SK-N-SH treated with all-trans-retinoic acid at 6 μM for 48 hours (cell line): ENCODE results near the gene KRTAP10-7.

Experiments used
- ATAC-seq: fragments of 200-7000 bp; cut with Tn5 transposase; 3 replicates; pipeline ENCODE4 v1.9.1; 2020; ENCODE audit warnings: mild to moderate bottlenecking, moderate library complexity
- ARNTL ChIP-seq: fragments of 450-650 bp; formaldehyde crosslinking; IDR thresholded peaks from 2 replicates; pipeline ENCODE4 v1.5.0; 2020; ENCODE audit warnings: low read depth, mild to moderate bottlenecking, moderate library complexity, borderline replicate concordance
- BACH2 ChIP-seq: fragments of 250-450 bp; sonication (Bioruptor Pico); IDR thresholded peaks from 2 replicates; pipeline ENCODE4 v1.9.0; 2021; ENCODE audit warnings: mild to moderate bottlenecking, borderline replicate concordance
- GLIS3 ChIP-seq: fragments of 250-450 bp; sonication (Bioruptor Pico); IDR thresholded peaks from 2 replicates; pipeline ENCODE4 v1.5.0; 2020; ENCODE audit warnings: mild to moderate bottlenecking, moderate library complexity
- OSR1 ChIP-seq: fragments of 250-450 bp; sonication (Bioruptor Pico); IDR thresholded peaks from 2 replicates; pipeline ENCODE4 v1.8.0; 2022; ENCODE audit warnings: moderate library complexity, mild to moderate bottlenecking, inconsistent platforms
- PATZ1 ChIP-seq: fragments of 250-450 bp; sonication (Bioruptor Pico); IDR thresholded peaks from 2 replicates; pipeline ENCODE4 v1.8.0; 2020; ENCODE audit warnings: mild to moderate bottlenecking, moderate library complexity, borderline replicate concordance
- POU6F1 ChIP-seq: fragments of 250-450 bp; sonication (Bioruptor Pico); IDR thresholded peaks from 2 replicates; pipeline ENCODE4 v1.8.0; 2021; ENCODE audit warnings: low read depth, mild to moderate bottlenecking, moderate library complexity, borderline replicate concordance
- PPARA ChIP-seq: fragments of 250-450 bp; sonication (Bioruptor Pico); IDR thresholded peaks from 2 replicates; pipeline ENCODE4 v1.5.0; 2020; ENCODE audit warnings: mild to moderate bottlenecking, borderline replicate concordance
- RARB ChIP-seq: fragments of 250-450 bp; sonication (Bioruptor Pico); IDR thresholded peaks from 2 replicates; pipeline ENCODE4 v1.8.0; 2021; ENCODE audit warnings: mild to moderate bottlenecking, moderate library complexity
- SNAI2 ChIP-seq: fragments of 250-450 bp; sonication (Bioruptor Pico); IDR thresholded peaks from 2 replicates; pipeline ENCODE4 v1.5.0; 2020; ENCODE audit warnings: mild to moderate bottlenecking, moderate library complexity
- TCF4 ChIP-seq: fragments of 250-450 bp; sonication (Bioruptor Pico); IDR thresholded peaks from 2 replicates; pipeline ENCODE4 v1.8.0; 2021; ENCODE audit warnings: mild to moderate bottlenecking, moderate library complexity, borderline replicate concordance
- TOX ChIP-seq: fragments of 250-450 bp; sonication (Bioruptor Pico); IDR thresholded peaks from 2 replicates; pipeline ENCODE4 v1.8.0; 2021; ENCODE audit warnings: mild to moderate bottlenecking, moderate library complexity, borderline replicate concordance
- ZFP3 ChIP-seq: fragments of 250-450 bp; sonication (Bioruptor Pico); IDR thresholded peaks from 2 replicates; pipeline ENCODE4 v1.5.0; 2020; ENCODE audit warnings: mild to moderate bottlenecking, moderate library complexity
- ZFP30 ChIP-seq: fragments of 450-650 bp; formaldehyde crosslinking; IDR thresholded peaks from 2 replicates; pipeline ENCODE4 v1.5.0; 2022; ENCODE audit warnings: mild to moderate bottlenecking, moderate library complexity
- ZNF565 ChIP-seq: fragments of 450-650 bp; formaldehyde crosslinking; conservative IDR thresholded peaks from 2 replicates; pipeline ENCODE4 v1.5.0; 2020; ENCODE audit warnings: low read depth, mild to moderate bottlenecking, moderate library complexity
- ZNF70 ChIP-seq: fragments of 450-650 bp; formaldehyde crosslinking; IDR thresholded peaks from 2 replicates; pipeline ENCODE4 v1.5.0; 2020; ENCODE audit warnings: mild to moderate bottlenecking, moderate library complexity
- ZNF8 ChIP-seq: fragments of 450-650 bp; formaldehyde crosslinking; IDR thresholded peaks from 2 replicates; pipeline ENCODE4 v1.5.0; 2020; ENCODE audit warnings: mild to moderate bottlenecking, moderate library complexity
- TF ChIP-seq, protein P1 (sequence below): fragments of 250-450 bp; sonication (Bioruptor Pico); IDR thresholded peaks from 2 replicates; pipeline ENCODE4 v1.5.0; 2020; ENCODE audit warnings: mild to moderate bottlenecking, moderate library complexity

Gene KRTAP10-7

GRCh38 chr21:44613386-44614155 lies 13.2 kb downstream of the KRTAP10-7 start (continued):
- no peak for TF ChIP-seq RARB (CRISPR knock-in tag)

- no peak for ATAC-seq
These were observed 13.8 kb downstream of the KRTAP10-7 start for GRCh38 chr21:44614161-44614631.

DNA sequence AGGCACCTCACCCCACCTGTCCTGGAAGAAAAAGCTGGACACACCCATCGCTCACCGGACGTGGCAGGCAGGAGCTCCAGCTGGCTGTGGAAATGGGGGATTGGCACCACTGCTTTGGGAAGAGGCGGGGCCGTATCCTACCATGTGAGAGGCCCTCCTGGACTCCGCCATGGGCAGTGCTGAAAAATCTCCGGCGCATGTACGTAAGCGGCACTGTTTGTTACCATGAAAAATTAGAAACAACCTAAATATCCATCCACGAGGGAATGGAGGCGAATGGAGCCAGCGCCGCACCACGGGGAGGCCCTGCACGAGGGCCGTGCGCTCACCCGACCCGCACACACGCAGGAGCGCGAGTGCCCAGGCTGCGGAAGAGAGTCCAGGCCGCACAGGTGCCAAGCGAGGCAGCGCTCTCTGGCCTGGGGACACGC lies 14.6 kb downstream of the KRTAP10-7 start:
- ATAC-seq: no peak
- TF ChIP-seq ZNF565: no peak

More at GRCh38 chr21:44614161-44614631, 13.8 kb downstream of the KRTAP10-7 start:
- TF ChIP-seq PPARA (CRISPR knock-in tag): no peak
- TF ChIP-seq POU6F1 (CRISPR knock-in tag): no peak
- TF ChIP-seq ARNTL (CRISPR knock-in tag): no peak
- no peak for TF ChIP-seq ZNF70 (CRISPR knock-in tag)
- TF ChIP-seq, all 23 proteins: peak for 0

GRCh38 chr21:44615466-44615865 lies 15.1 kb downstream of the KRTAP10-7 start:
- TF ChIP-seq ZNF565 (no peak), ZFP30 (CRISPR knock-in tag) (no peak), ZFP3 (no peak), GLIS3 (no peak), SNAI2 (CRISPR knock-in tag) (no peak), TOX (CRISPR knock-in tag) (no peak), BACH2 (CRISPR knock-in tag) (no peak), PATZ1 (CRISPR knock-in tag) (no peak), OSR1 (no peak), TCF4 (CRISPR knock-in tag) (no peak), POU6F1 (CRISPR knock-in tag) (no peak), ZNF8 (CRISPR knock-in tag) (no peak), RARB (CRISPR knock-in tag) (no peak), ZNF70 (CRISPR knock-in tag) (no peak), PPARA (CRISPR knock-in tag) (no peak), ARNTL (CRISPR knock-in tag) (no peak)
- TF ChIP-seq, protein P1, sequence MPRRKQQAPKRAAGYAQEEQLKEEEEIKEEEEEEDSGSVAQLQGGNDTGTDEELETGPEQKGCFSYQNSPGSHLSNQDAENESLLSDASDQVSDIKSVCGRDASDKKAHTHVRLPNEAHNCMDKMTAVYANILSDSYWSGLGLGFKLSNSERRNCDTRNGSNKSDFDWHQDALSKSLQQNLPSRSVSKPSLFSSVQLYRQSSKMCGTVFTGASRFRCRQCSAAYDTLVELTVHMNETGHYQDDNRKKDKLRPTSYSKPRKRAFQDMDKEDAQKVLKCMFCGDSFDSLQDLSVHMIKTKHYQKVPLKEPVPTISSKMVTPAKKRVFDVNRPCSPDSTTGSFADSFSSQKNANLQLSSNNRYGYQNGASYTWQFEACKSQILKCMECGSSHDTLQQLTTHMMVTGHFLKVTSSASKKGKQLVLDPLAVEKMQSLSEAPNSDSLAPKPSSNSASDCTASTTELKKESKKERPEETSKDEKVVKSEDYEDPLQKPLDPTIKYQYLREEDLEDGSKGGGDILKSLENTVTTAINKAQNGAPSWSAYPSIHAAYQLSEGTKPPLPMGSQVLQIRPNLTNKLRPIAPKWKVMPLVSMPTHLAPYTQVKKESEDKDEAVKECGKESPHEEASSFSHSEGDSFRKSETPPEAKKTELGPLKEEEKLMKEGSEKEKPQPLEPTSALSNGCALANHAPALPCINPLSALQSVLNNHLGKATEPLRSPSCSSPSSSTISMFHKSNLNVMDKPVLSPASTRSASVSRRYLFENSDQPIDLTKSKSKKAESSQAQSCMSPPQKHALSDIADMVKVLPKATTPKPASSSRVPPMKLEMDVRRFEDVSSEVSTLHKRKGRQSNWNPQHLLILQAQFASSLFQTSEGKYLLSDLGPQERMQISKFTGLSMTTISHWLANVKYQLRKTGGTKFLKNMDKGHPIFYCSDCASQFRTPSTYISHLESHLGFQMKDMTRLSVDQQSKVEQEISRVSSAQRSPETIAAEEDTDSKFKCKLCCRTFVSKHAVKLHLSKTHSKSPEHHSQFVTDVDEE (CRISPR knock-in tag): no peak
- TF ChIP-seq, all 23 proteins: peak for 0
- no peak for ATAC-seq
